ENCODE data around the gene ARID5B. TPM values are rescaled to one million over a fixed set of nuclear protein-coding genes. Genes with fewer than 3 reads are reported as not detected.

ARID5B gene
- total RNA-seq, 2 experiments from 2014 or later, result 49.2 to 51.3 TPM

- ChIA-PET CTCF (interaction anchor here (2.8 to 5.4 kb wide), 4 partner anchors 13 to 208 kb away, joined by 10 to 74 read pairs (median 25); no protein-coding TSS in a partner anchor), POLR2A (interaction anchor here (1.2 to 6.7 kb wide), 7 partner anchors 10 to 203 kb away, joined by 4 to 103 read pairs (median 6); partner anchors contain the start of gene ARID5B)
- Histone ChIP-seq H3K27me3 (ENCODE audit: control insufficient read depth in 1 of 2, insufficient read depth in 2 of 2, low read length in 2 of 2) (no peaks in the 10 kb centered on the region), H3K4me1 (ENCODE audit: insufficient read depth, low read length) (peaks cover 50% of the 10 kb centered on the region), H3K9me3 (ENCODE audit: control insufficient read depth in 1 of 2, insufficient read depth in 1 of 2, low read length in 2 of 2) (no peaks in the 10 kb centered on the region), H3K4me3 (ENCODE audit: low read length) (no peak overlapping the region), H3K36me3 (ENCODE audit: insufficient read depth, low read length) (no peaks in the 10 kb centered on the region), H3K27ac (ENCODE audit: low read depth in 1 of 2, low read length in 2 of 2) (no peak overlapping the region)
- peaks cover 88% of the 10 kb centered on the region for H3K4me1 Mint-ChIP-seq (ENCODE audit: low read depth)
- no peaks in the 10 kb centered on the region for H3K27me3 Mint-ChIP-seq
- H3K4me3 Mint-ChIP-seq, result no peak overlapping the region
- DNase-seq (no peak), ATAC-seq (ENCODE audit: poor library complexity) (no peak)
- no peaks in the 10 kb centered on the region for H3K9me3 Mint-ChIP-seq
- peak overlapping the region; percentile 80 for H3K27ac Mint-ChIP-seq
- no peak for TF ChIP-seq CTCF (IDR thresholded peaks at IDR 0.05)
- intact Hi-C loops (cut with DNase I, micrococcal nuclease), result loop anchor here (5.0 to 10.0 kb wide), 5 partner anchors 48 to 398 kb away; partner anchors contain the start of gene ARID5B (in 1 of the 2)
- H3K36me3 Mint-ChIP-seq (ENCODE audit: low read depth), result no peaks in the 10 kb centered on the region
Measured at GRCh38 chr10:62036186-62037081, 134.9 kb downstream of the ARID5B start.

- DNase-seq (no peak), ATAC-seq (ENCODE audit: poor library complexity) (no peak)
- H3K36me3 Mint-ChIP-seq (ENCODE audit: low read depth), result no peaks in the 10 kb centered on the region
- peaks cover 46% of the 10 kb centered on the region for H3K4me1 ChIP-seq (ENCODE audit: insufficient read depth, low read length)
- intact Hi-C loops (cut with DNase I, micrococcal nuclease), result loop anchor here (5.0 to 10.0 kb wide), 5 partner anchors 48 to 398 kb away; partner anchors contain the start of gene ARID5B (in 1 of the 2)
- no peaks in the 10 kb centered on the region for H3K36me3 ChIP-seq (ENCODE audit: insufficient read depth, low read length)
- peak overlapping the region; percentile 80 for H3K27ac Mint-ChIP-seq
- H3K4me3 Mint-ChIP-seq, result no peak overlapping the region
- no peaks in the 10 kb centered on the region for H3K27me3 ChIP-seq (ENCODE audit: control insufficient read depth in 1 of 2, insufficient read depth in 2 of 2, low read length in 2 of 2)
- H3K4me1 Mint-ChIP-seq (ENCODE audit: low read depth), result peaks cover 88% of the 10 kb centered on the region
- H3K9me3 ChIP-seq (ENCODE audit: control insufficient read depth in 1 of 2, insufficient read depth in 1 of 2, low read length in 2 of 2), result no peaks in the 10 kb centered on the region
- ChIA-PET CTCF (interaction anchor here (1.0 to 5.4 kb wide), 13 partner anchors 10 to 400 kb away, joined by 3 to 74 read pairs (median 10); partner anchors contain the start of gene ARID5B), POLR2A (interaction anchor here (0.5 to 6.7 kb wide), 10 partner anchors 9 to 207 kb away, joined by 3 to 103 read pairs (median 6); partner anchors contain the start of gene ARID5B)
- no peak for TF ChIP-seq CTCF (IDR thresholded peaks at IDR 0.05)
- H3K27me3 Mint-ChIP-seq, result no peaks in the 10 kb centered on the region
- no peak overlapping the region for H3K4me3 ChIP-seq (ENCODE audit: low read length)
- no peaks in the 10 kb centered on the region for H3K9me3 Mint-ChIP-seq
- H3K27ac ChIP-seq (ENCODE audit: low read depth in 1 of 2, low read length in 2 of 2), result no peak overlapping the region
Measured at GRCh38 chr10:62037166-62037831, 135.8 kb downstream of the ARID5B start.

- Histone ChIP-seq H3K27me3 (ENCODE audit: control insufficient read depth in 1 of 2, insufficient read depth in 2 of 2, low read length in 2 of 2) (no peaks in the 10 kb centered on the region), H3K4me1 (ENCODE audit: insufficient read depth, low read length) (peaks cover 47% of the 10 kb centered on the region), H3K9me3 (ENCODE audit: control insufficient read depth in 1 of 2, insufficient read depth in 1 of 2, low read length in 2 of 2) (no peaks in the 10 kb centered on the region), H3K36me3 (ENCODE audit: insufficient read depth, low read length) (no peaks in the 10 kb centered on the region), H3K27ac (ENCODE audit: low read depth in 1 of 2, low read length in 2 of 2) (no peak overlapping the region), H3K4me3 (ENCODE audit: low read length) (no peak overlapping the region)
- no peaks in the 10 kb centered on the region for H3K36me3 Mint-ChIP-seq (ENCODE audit: low read depth)
- ChIA-PET CTCF (interaction anchor here (0.6 to 5.4 kb wide), 34 partner anchors 9 to 400 kb away, joined by 3 to 74 read pairs (median 6); partner anchors contain the start of gene ARID5B), POLR2A (interaction anchor here (0.9 to 6.7 kb wide), 22 partner anchors 9 to 268 kb away, joined by 3 to 103 read pairs (median 6); partner anchors contain the start of genes ARID5B and RTKN2)
- intact Hi-C loops (cut with DNase I, micrococcal nuclease), result loop anchor here (1.0 to 10.0 kb wide), 8 partner anchors 13 to 397 kb away; partner anchors contain the start of gene ARID5B (in 1 of the 2)
- peaks cover 87% of the 10 kb centered on the region for H3K4me1 Mint-ChIP-seq (ENCODE audit: low read depth)
- no peak overlapping the region for H3K4me3 Mint-ChIP-seq
- H3K27ac Mint-ChIP-seq, result peak overlapping the region; percentile 80
- DNase-seq (no peak), ATAC-seq (ENCODE audit: poor library complexity) (peak; percentile 27)
- TF ChIP-seq CTCF (IDR thresholded peaks at IDR 0.05), result no peak
- H3K27me3 Mint-ChIP-seq, result no peaks in the 10 kb centered on the region
- no peaks in the 10 kb centered on the region for H3K9me3 Mint-ChIP-seq
Measured at GRCh38 chr10:62037890-62038608, 136.6 kb downstream of the ARID5B start.
